Progenitor cell of endocrine pancreas (in vitro differentiated cells): ENCODE results near the gene STAU1. TPM values are rescaled to one million over a fixed set of nuclear protein-coding genes. Genes with fewer than 3 reads are reported as not detected.

Source experiments
- DNase-seq: peaks from one replicate; pipeline ENCODE4 v3.0.0; 2021; ENCODE audit warnings: low spot score; ENCODE audit not compliant: unreplicated experiment
- H3K27ac Mint-ChIP-seq: 2 replicates; pipeline ENCODE4 v1.8.0; 2021; ENCODE audit warnings: mild to moderate bottlenecking, moderate library complexity, mixed read lengths
- H3K27me3 Mint-ChIP-seq: 2 replicates; pipeline ENCODE4 v1.8.0; 2021; ENCODE audit warnings: mixed read lengths
- H3K36me3 Mint-ChIP-seq: 2 replicates; pipeline ENCODE4 v1.8.0; 2022; ENCODE audit warnings: mixed read lengths; ENCODE audit not compliant: insufficient read depth
- H3K4me1 Mint-ChIP-seq: 2 replicates; pipeline ENCODE4 v1.8.0; 2021; ENCODE audit warnings: low read depth, mixed read lengths
- H3K4me3 Mint-ChIP-seq: 2 replicates; pipeline ENCODE4 v1.8.0; 2021; ENCODE audit warnings: low read depth, mild to moderate bottlenecking, moderate library complexity, mixed read lengths
- H3K9me3 Mint-ChIP-seq: 2 replicates; pipeline ENCODE4 v1.8.0; 2021; ENCODE audit warnings: low read depth, mixed read lengths
- total RNA-seq: library from RNA; stranded (reverse); gene quantifications from 2 replicates; pipeline ENCODE4 v1.2.1, GENCODE V29; 2021
- TF ChIP-seq, protein P1 (sequence below): fragments of 200-600 bp; sonication (generic); IDR thresholded peaks from one replicate; pipeline ENCODE4 v1.5.0; 2021; ENCODE audit warnings: antibody characterized with exemption, mild to moderate bottlenecking; ENCODE audit not compliant: unreplicated experiment

The STAU1 gene
- total RNA-seq, 1 donor from 2014 or later = 93.9 TPM

DNA sequence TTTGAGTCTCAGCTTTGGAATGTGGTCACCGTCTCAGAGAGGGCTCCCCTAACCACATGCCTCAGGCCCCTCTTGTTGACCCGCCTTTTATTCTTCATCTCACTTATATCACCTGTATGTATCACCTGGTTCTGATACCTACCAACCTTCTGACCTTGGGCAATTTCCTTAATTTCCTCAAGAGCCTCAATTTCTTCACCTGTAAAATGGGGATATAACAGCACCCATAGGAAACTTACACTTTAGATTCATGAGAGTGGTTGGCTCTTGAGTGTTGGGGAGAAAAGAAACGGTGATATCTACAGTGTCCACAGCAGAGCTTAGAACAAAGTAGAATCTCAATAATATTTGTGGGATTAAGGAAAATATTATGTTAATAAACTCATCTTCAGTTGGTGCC lies 27.1 kb upstream of the STAU1 start:
- DNase-seq = no peak
- H3K9me3 Mint-ChIP-seq = peaks cover 3% of the 10 kb centered on the region
- H3K4me3 Mint-ChIP-seq = no peak overlapping the region
- TF ChIP-seq, protein P1, sequence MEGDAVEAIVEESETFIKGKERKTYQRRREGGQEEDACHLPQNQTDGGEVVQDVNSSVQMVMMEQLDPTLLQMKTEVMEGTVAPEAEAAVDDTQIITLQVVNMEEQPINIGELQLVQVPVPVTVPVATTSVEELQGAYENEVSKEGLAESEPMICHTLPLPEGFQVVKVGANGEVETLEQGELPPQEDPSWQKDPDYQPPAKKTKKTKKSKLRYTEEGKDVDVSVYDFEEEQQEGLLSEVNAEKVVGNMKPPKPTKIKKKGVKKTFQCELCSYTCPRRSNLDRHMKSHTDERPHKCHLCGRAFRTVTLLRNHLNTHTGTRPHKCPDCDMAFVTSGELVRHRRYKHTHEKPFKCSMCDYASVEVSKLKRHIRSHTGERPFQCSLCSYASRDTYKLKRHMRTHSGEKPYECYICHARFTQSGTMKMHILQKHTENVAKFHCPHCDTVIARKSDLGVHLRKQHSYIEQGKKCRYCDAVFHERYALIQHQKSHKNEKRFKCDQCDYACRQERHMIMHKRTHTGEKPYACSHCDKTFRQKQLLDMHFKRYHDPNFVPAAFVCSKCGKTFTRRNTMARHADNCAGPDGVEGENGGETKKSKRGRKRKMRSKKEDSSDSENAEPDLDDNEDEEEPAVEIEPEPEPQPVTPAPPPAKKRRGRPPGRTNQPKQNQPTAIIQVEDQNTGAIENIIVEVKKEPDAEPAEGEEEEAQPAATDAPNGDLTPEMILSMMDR = no peak
- peaks cover 1% of the 10 kb centered on the region for H3K36me3 Mint-ChIP-seq
- H3K27me3 Mint-ChIP-seq = no peaks in the 10 kb centered on the region
- H3K27ac Mint-ChIP-seq = peak overlapping the region; percentile 43
- H3K4me1 Mint-ChIP-seq = peaks cover 11% of the 10 kb centered on the region

DNA sequence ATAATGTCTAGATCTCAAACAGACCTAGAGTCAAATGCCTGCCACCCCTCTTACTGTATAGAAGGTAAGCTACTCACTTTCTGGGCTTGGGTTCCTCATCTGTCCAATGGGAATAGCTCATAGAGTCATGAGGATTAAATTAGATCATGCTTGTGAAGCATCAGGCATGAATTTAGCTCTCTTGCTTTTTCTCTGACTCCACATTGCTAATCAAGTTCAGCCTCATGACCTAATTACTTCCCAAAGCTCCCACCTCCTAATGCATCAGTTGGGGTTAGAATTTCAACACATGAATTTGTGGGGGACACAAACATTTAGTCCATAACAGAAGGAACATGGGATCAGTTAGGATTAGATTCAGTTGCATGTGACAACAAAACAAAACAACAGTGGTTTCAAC lies 26.4 kb upstream of the STAU1 start:
- H3K9me3 Mint-ChIP-seq = peaks cover 6% of the 10 kb centered on the region
- H3K27me3 Mint-ChIP-seq = no peaks in the 10 kb centered on the region
- H3K36me3 Mint-ChIP-seq = peaks cover 1% of the 10 kb centered on the region
- H3K4me1 Mint-ChIP-seq = peaks cover 5% of the 10 kb centered on the region
- DNase-seq = no peak
- TF ChIP-seq, protein P1 = no peak
- H3K4me3 Mint-ChIP-seq = no peak overlapping the region
- H3K27ac Mint-ChIP-seq = no peak overlapping the region

DNA sequence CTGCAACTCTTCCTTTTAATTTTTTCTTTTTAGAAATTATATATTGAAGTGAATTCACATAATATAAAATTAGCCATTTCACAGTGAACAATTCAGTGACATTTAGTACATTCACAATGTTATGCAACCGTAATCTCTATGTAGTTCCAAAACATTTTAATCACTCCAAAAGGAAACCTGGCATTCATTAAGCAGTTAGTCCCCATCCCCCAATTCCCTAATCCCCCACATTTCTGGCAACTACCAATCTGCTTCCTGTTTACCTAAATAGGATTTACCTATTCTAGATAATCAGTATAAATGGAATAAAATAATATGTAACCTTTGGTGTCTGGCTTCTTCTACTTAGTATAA lies 22.6 kb upstream of the STAU1 start:
- Mint-ChIP-seq H3K27ac (no peak overlapping the region), H3K27me3 (no peaks in the 10 kb centered on the region), H3K36me3 (no peaks in the 10 kb centered on the region), H3K9me3 (peaks cover 6% of the 10 kb centered on the region), H3K4me1 (no peaks in the 10 kb centered on the region), H3K4me3 (no peak overlapping the region)
- no peak for DNase-seq
- TF ChIP-seq, protein P1 = no peak

- H3K27me3 Mint-ChIP-seq = no peaks in the 10 kb centered on the region
- TF ChIP-seq, protein P1 = no peak
Observed at GRCh38 chr20:49210101-49210756, 22.1 kb upstream of the STAU1 start.

GRCh38 chr20:49207076-49207475 lies 18.9 kb upstream of the STAU1 start:
- H3K27me3 Mint-ChIP-seq = no peaks in the 10 kb centered on the region
- H3K36me3 Mint-ChIP-seq = no peaks in the 10 kb centered on the region
- H3K9me3 Mint-ChIP-seq = peaks cover 6% of the 10 kb centered on the region
- TF ChIP-seq, protein P1 = no peak
- no peak overlapping the region for H3K4me3 Mint-ChIP-seq
- H3K27ac Mint-ChIP-seq = no peak overlapping the region
- no peak for DNase-seq
- no peaks in the 10 kb centered on the region for H3K4me1 Mint-ChIP-seq

More at GRCh38 chr20:49210101-49210756, 22.1 kb upstream of the STAU1 start:
- Mint-ChIP-seq H3K4me1 (no peaks in the 10 kb centered on the region), H3K9me3 (peaks cover 6% of the 10 kb centered on the region), H3K4me3 (no peak overlapping the region), H3K27ac (no peak overlapping the region), H3K36me3 (no peaks in the 10 kb centered on the region)
- DNase-seq = no peak
